HEK293 (cell line): ENCODE data around the gene CCDC69.

ENCODE experiments used
- CTCF ChIA-PET: fragments of 350-600 bp; formaldehyde crosslinking; extraction: SDS; loops from one replicate; lab custom pipeline; 2021; ENCODE audit warnings: antibody characterized with exemption; lab: Yijun Ruan, JAX
- POLR2A ChIA-PET: fragments of 300-600 bp; formaldehyde crosslinking; extraction: SDS; loops from one replicate; lab custom pipeline; 2020; ENCODE audit warnings: antibody characterized with exemption, inconsistent platforms; lab: Yijun Ruan, JAX
- H3K27ac ChIP-seq: fragments of 200-500 bp; sonication (Bioruptor generic); 2 replicates; pipeline ENCODE4 v1.5.1; 2014; ENCODE audit warnings: low read depth, low read length, control low read depth, inconsistent platforms; ENCODE audit errors: extremely low read depth
- H3K36me3 ChIP-seq, 2 experiments: fragments of 200-500 bp in 1 of 2; sonication (Bioruptor generic) in 1 of 2; 1 replicate in 1 of 2; 2 replicates in 1 of 2; pipeline ENCODE4 v1.5.1; 2014 to 2017; ENCODE audit warnings: inconsistent platforms in 2 of 2, low read length in 2 of 2; ENCODE audit not compliant: control insufficient read depth in 2 of 2, insufficient read depth in 1 of 2
- H3K4me1 ChIP-seq: fragments of 200-500 bp; sonication (Bioruptor generic); 2 replicates; pipeline ENCODE4 v1.5.1; 2014; ENCODE audit warnings: mild to moderate bottlenecking, low read length, inconsistent platforms; ENCODE audit not compliant: control insufficient read depth, insufficient read depth
- H3K4me3 ChIP-seq: 2 replicates; pipeline ENCODE4 v1.5.1; 2011; ENCODE audit warnings: low read depth, mild to moderate bottlenecking, control low read depth, low read length, moderate library complexity
- H3K9me3 ChIP-seq: fragments of 200-500 bp; sonication (Bioruptor generic); 2 replicates; pipeline ENCODE4 v1.5.1; 2014; ENCODE audit warnings: low read depth, low read length, inconsistent platforms; ENCODE audit not compliant: control insufficient read depth, insufficient read depth
- ATF2 ChIP-seq: fragments of 450-650 bp; formaldehyde crosslinking; IDR thresholded peaks from 2 replicates; pipeline ENCODE4 v1.5.1; 2016; ENCODE audit warnings: missing biosample characterization, missing genetic modification characterization, low read depth
- GLIS2 ChIP-seq: fragments of 450-650 bp; formaldehyde crosslinking; IDR thresholded peaks from 2 replicates; pipeline ENCODE4 v1.5.1; 2016; ENCODE audit warnings: missing biosample characterization, missing genetic modification characterization
- SCRT1 ChIP-seq: fragments of 450-650 bp; formaldehyde crosslinking; IDR thresholded peaks from 2 replicates; pipeline ENCODE4 v1.5.1; 2016; ENCODE audit warnings: missing biosample characterization, missing genetic modification characterization, borderline replicate concordance
- TRIM28 ChIP-seq: IDR thresholded peaks from 2 replicates; pipeline ENCODE4 v1.6.1; 2011; ENCODE audit warnings: low read length, control low read depth, borderline replicate concordance
- ZBTB17 ChIP-seq: fragments of 450-650 bp; formaldehyde crosslinking; IDR thresholded peaks from 2 replicates; pipeline ENCODE4 v1.5.1; 2016; ENCODE audit warnings: missing biosample characterization, missing genetic modification characterization
- ZBTB49 ChIP-seq: fragments of 450-650 bp; formaldehyde crosslinking; IDR thresholded peaks from 2 replicates; pipeline ENCODE4 v1.5.1; 2016; ENCODE audit warnings: missing biosample characterization, missing genetic modification characterization, low read depth
- ZFP41 ChIP-seq: fragments of 450-650 bp; formaldehyde crosslinking; IDR thresholded peaks from 2 replicates; pipeline ENCODE4 v1.5.1; 2016; ENCODE audit warnings: missing biosample characterization, missing genetic modification characterization, borderline replicate concordance
- ZNF214 ChIP-seq: fragments of 450-650 bp; formaldehyde crosslinking; IDR thresholded peaks from 2 replicates; pipeline ENCODE4 v1.5.1; 2017; ENCODE audit warnings: missing biosample characterization, mild to moderate bottlenecking, missing genetic modification characterization, borderline replicate concordance
- ZNF26 ChIP-seq: fragments of 450-650 bp; formaldehyde crosslinking; IDR thresholded peaks from 2 replicates; pipeline ENCODE4 v1.5.1; 2016; ENCODE audit warnings: missing biosample characterization, missing genetic modification characterization
- ZNF341 ChIP-seq: fragments of 450-650 bp; formaldehyde crosslinking; IDR thresholded peaks from 2 replicates; pipeline ENCODE4; 2016; ENCODE audit warnings: low read depth, missing biosample characterization, missing genetic modification characterization
- ZNF398 ChIP-seq: fragments of 450-650 bp; formaldehyde crosslinking; IDR thresholded peaks from 2 replicates; pipeline ENCODE4 v1.5.1; 2017; ENCODE audit warnings: missing biosample characterization, missing genetic modification characterization
- ZNF433 ChIP-seq: fragments of 450-650 bp; formaldehyde crosslinking; IDR thresholded peaks from 2 replicates; pipeline ENCODE4 v1.5.1; 2016; ENCODE audit warnings: missing biosample characterization, missing genetic modification characterization, low read depth
- ZNF449 ChIP-seq: fragments of 450-650 bp; formaldehyde crosslinking; IDR thresholded peaks from 2 replicates; pipeline ENCODE4 v1.5.1; 2017; ENCODE audit warnings: missing biosample characterization, mild to moderate bottlenecking, missing genetic modification characterization, moderate library complexity
- ZNF510 ChIP-seq: fragments of 450-650 bp; formaldehyde crosslinking; IDR thresholded peaks from 2 replicates; pipeline ENCODE4 v1.5.1; 2018; ENCODE audit warnings: mild to moderate bottlenecking, missing genetic modification characterization, missing biosample characterization; ENCODE audit not compliant: insufficient replicate concordance
- ZNF521 ChIP-seq: fragments of 450-650 bp; formaldehyde crosslinking; IDR thresholded peaks from 2 replicates; pipeline ENCODE4 v1.5.1; 2017; ENCODE audit warnings: missing biosample characterization, mild to moderate bottlenecking, missing genetic modification characterization
- ZNF571 ChIP-seq: fragments of 450-650 bp; formaldehyde crosslinking; IDR thresholded peaks from 2 replicates; pipeline ENCODE4 v1.5.0; 2017; ENCODE audit warnings: missing biosample characterization, missing genetic modification characterization
- ZNF600 ChIP-seq: fragments of 450-650 bp; formaldehyde crosslinking; IDR thresholded peaks from 2 replicates; pipeline ENCODE4 v1.5.1; 2016; ENCODE audit warnings: missing biosample characterization, missing genetic modification characterization
- ZNF610 ChIP-seq: fragments of 450-650 bp; formaldehyde crosslinking; IDR thresholded peaks from 2 replicates; pipeline ENCODE4 v1.5.1; 2016; ENCODE audit warnings: missing biosample characterization, missing genetic modification characterization, borderline replicate concordance
- ZNF654 ChIP-seq: fragments of 450-650 bp; formaldehyde crosslinking; IDR thresholded peaks from 2 replicates; pipeline ENCODE4 v1.5.1; 2016; ENCODE audit warnings: low read depth, missing biosample characterization, missing genetic modification characterization
- ZNF664 ChIP-seq: fragments of 450-650 bp; formaldehyde crosslinking; IDR thresholded peaks from 2 replicates; pipeline ENCODE4 v1.5.1; 2016; ENCODE audit warnings: missing biosample characterization, missing genetic modification characterization
- ZSCAN5A ChIP-seq: fragments of 450-650 bp; formaldehyde crosslinking; IDR thresholded peaks from 2 replicates; pipeline ENCODE4 v1.5.1; 2016; ENCODE audit warnings: missing biosample characterization, missing genetic modification characterization

Gene CCDC69

GRCh38 chr5:151150471-151151262 is 73.2 kb downstream of the CCDC69 start:
- TF ChIP-seq GLIS2, result no peak
- TF ChIP-seq ZNF571 (tag by site-specific recombination), result no peak
- no peak for TF ChIP-seq ZFP41
- TF ChIP-seq ZNF398 (tag by site-specific recombination), result peak; percentile 87
- TF ChIP-seq ZNF449, result no peak
- TF ChIP-seq TRIM28, result no peak
- no peak for TF ChIP-seq ZNF433 (tag by site-specific recombination)
- TF ChIP-seq ZNF214 (tag by site-specific recombination), result no peak
- 0 out of 2 replicates have a peak, but pooled peaks have one; percentile 15 for TF ChIP-seq ZNF600 (tag by site-specific recombination)
- no peak for TF ChIP-seq ZNF610 (tag by site-specific recombination)
- no peak for TF ChIP-seq SCRT1 (tag by site-specific recombination)
- peak; percentile 52 for TF ChIP-seq ZNF341 (tag by site-specific recombination)
- TF ChIP-seq ZSCAN5A (tag by site-specific recombination), result no peak
- no peak for TF ChIP-seq ZBTB17 (tag by site-specific recombination)
- no peak for TF ChIP-seq ZNF664 (tag by site-specific recombination)
- TF ChIP-seq ATF2 (tag by site-specific recombination), result no peak
- Histone ChIP-seq H3K4me3 (no peak overlapping the region), H3K9me3 (no peaks in the 10 kb centered on the region), H3K27ac (no peak overlapping the region), H3K36me3 (peaks cover 0 to 28% of the 10 kb centered on the region in 2 experiments; a peak in 2 of 3 replicates), H3K4me1 (peaks cover 14% of the 10 kb centered on the region)
- ChIA-PET CTCF (interaction anchor here (0.5 to 1.6 kb wide), 6 partner anchors 14 to 593 kb away, joined by 3 to 7 read pairs (median 4); no protein-coding TSS in a partner anchor), POLR2A (interaction anchor here (1.2 to 1.3 kb wide), 2 partner anchors 13 to 102 kb away, joined by 4 to 5 read pairs; partner anchors contain the start of gene GM2A)

- Histone ChIP-seq H3K27ac (no peak overlapping the region), H3K36me3 (peaks cover 0 to 43% of the 10 kb centered on the region in 2 experiments; a peak in 2 of 3 replicates), H3K4me3 (no peak overlapping the region), H3K4me1 (peaks cover 8% of the 10 kb centered on the region), H3K9me3 (no peaks in the 10 kb centered on the region)
- POLR2A ChIA-PET, result interaction anchor here (0.7 kb wide), 1 partner anchor 143 kb away, joined by 3 read pairs; no protein-coding TSS in a partner anchor
- TF ChIP-seq ZNF654 (no peak), ZBTB49 (tag by site-specific recombination) (no peak), ZNF510 (tag by site-specific recombination) (no peak), ZNF26 (tag by site-specific recombination) (no peak), ZNF521 (no peak), ZNF610 (tag by site-specific recombination) (no peak)
- CTCF ChIA-PET, result interaction anchor here (0.8 to 1.6 kb wide), 5 partner anchors 11 to 33 kb away, joined by 3 to 8 read pairs (median 5); no protein-coding TSS in a partner anchor
Measured at GRCh38 chr5:151148583-151148982, 75.3 kb downstream of the CCDC69 start.
